Globus pallidus (tissue), 1 donor: ENCODE results near the gene CPVL.
A peak's percentile ranks its signal among the peaks of the same experiment; 100 is the strongest.

Source experiments
- DNase-seq: peaks from one replicate; pipeline ENCODE4 v3.0.0-alpha.2; 2015; ENCODE audit warnings: low spot score

The CPVL gene

GRCh38 chr7:28973591-28973990, 172.7 kb downstream of the CPVL start:
- DNase-seq, result no peak

GRCh38 chr7:28964056-28964455, 182.3 kb downstream of the CPVL start:
- no peak for DNase-seq

GRCh38 chr7:28961972-28962371, 184.4 kb downstream of the CPVL start:
- no peak for DNase-seq

- DNase-seq, result no peak
Observed at GRCh38 chr7:28960071-28960840, 186.1 kb downstream of the CPVL start.

- DNase-seq, result no peak
Observed at GRCh38 chr7:28958980-28959347, 187.4 kb downstream of the CPVL start.

- DNase-seq, result peak; percentile 75
Observed at GRCh38 chr7:28958235-28958979, 187.9 kb downstream of the CPVL start, which contains the start of gene TRIL. TSS of gene TRIL (minus strand) at chr7:28958330. CDS start at chr7:28958046, 284 bp downstream.

GRCh38 chr7:28957751-28958234, 188.5 kb downstream of the CPVL start:
- no peak for DNase-seq

GRCh38 chr7:28957064-28957750, 189.1 kb downstream of the CPVL start:
- DNase-seq, result peak; percentile 12

- DNase-seq, result peak; percentile 38
Observed at GRCh38 chr7:28956608-28957063, 189.7 kb downstream of the CPVL start.

GRCh38 chr7:28955718-28956607, 190.4 kb downstream of the CPVL start:
- DNase-seq, result peak; percentile 28

GRCh38 chr7:28955356-28955717, 191.0 kb downstream of the CPVL start:
- DNase-seq, result no peak

- DNase-seq, result peak; percentile 12
Observed at GRCh38 chr7:28954946-28955345, 191.4 kb downstream of the CPVL start.

GRCh38 chr7:28954471-28954870, 191.9 kb downstream of the CPVL start:
- DNase-seq, result no peak

- no peak for DNase-seq
Observed at GRCh38 chr7:28953633-28954032, 192.7 kb downstream of the CPVL start.
